IMR-90 (cell line): ENCODE results near the gene DPP6. TPM values are rescaled to one million over a fixed set of nuclear protein-coding genes. Genes with fewer than 3 reads are reported as not detected.

ENCODE experiments used
- ATAC-seq: fragments of 200-7000 bp; cut with Tn5 transposase; 2 replicates; pipeline ENCODE4 v1.9.1; 2020; ENCODE audit warnings: low read depth, mild to moderate bottlenecking, moderate library complexity
- BruUV-seq: library from RNA; stranded (reverse); fragments of 400-500 nt; replicated peaks from 2 replicates; lab custom pipeline; 2021; lab: Mats Ljungman, UMichigan
- CTCF ChIA-PET: fragments of 300-600 bp; formaldehyde crosslinking; extraction: SDS; loops from one replicate; lab custom pipeline; 2021; ENCODE audit warnings: antibody characterized with exemption; lab: Yijun Ruan, JAX
- POLR2A ChIA-PET: fragments of 300-600 bp; sonication (Branson Sonifier 250); formaldehyde crosslinking; loops from one replicate; lab custom pipeline; 2022; ENCODE audit warnings: antibody characterized with exemption; ENCODE audit not compliant: unreplicated experiment; lab: Charles Lee
- DNase-seq: peaks from one replicate; pipeline ENCODE4 v3.0.0; 2013
- H2AFZ ChIP-seq: replicated peaks from 2 replicates; pipeline ENCODE3; 2013; ENCODE audit warnings: low read length, mild to moderate bottlenecking; ENCODE audit not compliant: poor library complexity
- H2AK5ac ChIP-seq: 2 replicates; pipeline ENCODE4 v1.6.1; 2013; ENCODE audit warnings: low read depth, low read length, inconsistent platforms
- H2AK9ac ChIP-seq: replicated peaks from 2 replicates; pipeline ENCODE3; 2013; ENCODE audit warnings: mild to moderate bottlenecking, low read depth, low read length, moderate library complexity; ENCODE audit not compliant: poor library complexity
- H2BK120ac ChIP-seq: 2 replicates; pipeline ENCODE4 v1.6.1; 2013; ENCODE audit warnings: low read depth, low read length, inconsistent platforms
- H2BK15ac ChIP-seq: 3 replicates; pipeline ENCODE4 v1.6.1; 2013; ENCODE audit warnings: low read depth, low read length, inconsistent platforms
- H2BK20ac ChIP-seq: 2 replicates; pipeline ENCODE4 v1.6.1; 2013; ENCODE audit warnings: low read depth, mild to moderate bottlenecking, inconsistent platforms, low read length, moderate library complexity
- H2BK5ac ChIP-seq: 2 replicates; pipeline ENCODE4 v1.6.1; 2013; ENCODE audit warnings: mild to moderate bottlenecking, low read depth, low read length, inconsistent platforms; ENCODE audit not compliant: poor library complexity, severe bottlenecking
- H3K14ac ChIP-seq: replicated peaks from 2 replicates; pipeline ENCODE4 v1.6.1; 2013; ENCODE audit warnings: low read depth, low read length, inconsistent platforms
- H3K18ac ChIP-seq: 2 replicates; pipeline ENCODE4 v1.6.1; 2013; ENCODE audit warnings: low read depth, low read length, control low read depth
- H3K23ac ChIP-seq: 2 replicates; pipeline ENCODE4 v1.6.1; 2013; ENCODE audit warnings: low read depth, low read length, inconsistent platforms
- H3K27ac ChIP-seq: 2 replicates; pipeline ENCODE4 v1.5.1; 2013; ENCODE audit warnings: mild to moderate bottlenecking, control low read depth, low read length; ENCODE audit not compliant: insufficient read depth
- H3K27me3 ChIP-seq: 2 replicates; pipeline ENCODE4 v1.6.1; 2013; ENCODE audit warnings: low read length; ENCODE audit not compliant: control insufficient read depth, insufficient read depth
- H3K36me3 ChIP-seq: 2 replicates; pipeline ENCODE4 v1.6.1; 2013; ENCODE audit warnings: low read length, mixed read lengths; ENCODE audit not compliant: control insufficient read depth, insufficient read depth
- H3K4ac ChIP-seq: 2 replicates; pipeline ENCODE4 v1.6.1; 2013; ENCODE audit warnings: low read depth, low read length, inconsistent platforms
- H3K4me1 ChIP-seq: 2 replicates; pipeline ENCODE4 v1.6.1; 2013; ENCODE audit warnings: low read length, mixed read lengths; ENCODE audit not compliant: control insufficient read depth, insufficient read depth
- H3K4me2 ChIP-seq: 2 replicates; pipeline ENCODE4 v1.6.1; 2013; ENCODE audit warnings: low read depth, mild to moderate bottlenecking, control low read depth, low read length, moderate library complexity
- H3K4me3 ChIP-seq: 2 replicates; pipeline ENCODE4 v1.5.1; 2013; ENCODE audit warnings: low read depth, mild to moderate bottlenecking, control low read depth, low read length, moderate library complexity; ENCODE audit not compliant: insufficient read depth
- H3K56ac ChIP-seq: 2 replicates; pipeline ENCODE4 v1.6.1; 2013; ENCODE audit warnings: low read length, inconsistent platforms; ENCODE audit not compliant: insufficient read depth; ENCODE audit errors: extremely low read depth
- H3K79me1 ChIP-seq, 2 experiments: 2 replicates each; pipeline ENCODE4 v1.6.1; 2013; ENCODE audit warnings: low read length in 2 of 2, inconsistent platforms in 1 of 2, low read depth in 1 of 2
- H3K9ac ChIP-seq: 2 replicates; pipeline ENCODE4 v1.6.1; 2013; ENCODE audit warnings: low read depth, low read length, control low read depth
- H3K9me1 ChIP-seq: 2 replicates; pipeline ENCODE4 v1.6.1; 2013; ENCODE audit warnings: low read length, inconsistent platforms; ENCODE audit not compliant: insufficient read depth
- H3K9me3 ChIP-seq: 2 replicates; pipeline ENCODE4 v1.6.1; 2013; ENCODE audit warnings: low read length; ENCODE audit not compliant: control insufficient read depth, insufficient read depth
- H4K20me1 ChIP-seq: 2 replicates; pipeline ENCODE4 v1.6.1; 2013; ENCODE audit warnings: low read length, inconsistent platforms; ENCODE audit not compliant: insufficient read depth
- H4K5ac ChIP-seq: 2 replicates; pipeline ENCODE4 v1.6.1; 2013; ENCODE audit warnings: mild to moderate bottlenecking, low read depth, low read length, control low read depth
- H4K8ac ChIP-seq, 2 experiments: 2 replicates each; pipeline ENCODE4 v1.6.1; 2013; ENCODE audit warnings: low read depth in 2 of 2, low read length in 2 of 2, control low read depth in 1 of 2, inconsistent platforms in 1 of 2
- H4K91ac ChIP-seq: 2 replicates; pipeline ENCODE4 v1.6.1; 2013; ENCODE audit warnings: low read depth, low read length, inconsistent platforms; ENCODE audit not compliant: insufficient read depth
- CHD1 ChIP-seq: IDR thresholded peaks from 2 replicates; pipeline ENCODE4 v1.6.1; 2012; ENCODE audit warnings: low read depth, low read length, improper control_type of control experiment
- WGBS, 2 experiments: methylation state at CpG; one replicate each; pipeline versions ENCODE4 v1.1.5 to v1.1.7; 2013; ENCODE audit warnings: missing lambda C conversion rate in 2 of 2; ENCODE audit not compliant: insufficient read length in 1 of 2; ENCODE audit errors: extremely low coverage in 2 of 2; 5-methylcytosine and 5-hydroxymethylcytosine counted together
- dilution Hi-C: fragments of 300-500 bp; cut with HindIII; formaldehyde crosslinking; loops from one replicate; pipeline ENCODE4 v1.14.3; 2018; ENCODE audit warnings: low sequenced_read_pairs; ENCODE audit not compliant: unreplicated experiment
- in situ Hi-C: fragments of 300-500 bp; cut with MboI; formaldehyde crosslinking; loops from 3 replicates; pipeline ENCODE4 v1.14.3; 2019; ENCODE audit warnings: low sequenced_read_pairs, inconsistent platforms, mixed read lengths
- intact Hi-C: fragments of 100-400 bp; cut with micrococcal nuclease; formaldehyde crosslinking; loops from 2 replicates; pipeline ENCODE4 v1.10.0; 2022
- polyA plus RNA-seq, 3 experiments: library from polyadenylated mRNA; depleted of rRNA; stranded (reverse); fragments of >200 nt; gene quantifications; 2 replicates each; pipeline ENCODE4 v1.2.3, GENCODE V29; 2012; ENCODE audit warnings: low replicate concordance in 1 of 3
- total RNA-seq: library from RNA; depleted of rRNA; stranded (reverse); fragments of >200 nt; gene quantifications from 2 replicates; pipeline ENCODE4 v1.2.3, GENCODE V29; 2012

Gene DPP6
- total and polyA plus RNA-seq, 2 of the 4 experiments (the other 2 are of a cell fraction) = not detected

GRCh38 chr7:154862153-154862791, 810.1 kb downstream of the DPP6 start:
- no peak overlapping the region for H2AK5ac ChIP-seq
- no peak overlapping the region for H3K14ac ChIP-seq
- H4K91ac ChIP-seq = no peak overlapping the region
- H2BK20ac ChIP-seq = no peak overlapping the region
- ATAC-seq (no peak), DNase-seq (no peak)
- in situ Hi-C loops = no loop called here
- intact Hi-C loops = no loop called here
- WGBS, 2 experiments = 75% methylated on average over 6 of the region's 16 CpGs; no CpG with 5 or more reads in 1 of the 2 experiments
- BruUV-seq = no TSS peak
- no peak overlapping the region for H2AFZ ChIP-seq
- no peak for TF ChIP-seq CHD1
- no peak overlapping the region for H2BK120ac ChIP-seq
- H4K20me1 ChIP-seq = no peaks in the 10 kb centered on the region
- no peak overlapping the region for H4K5ac ChIP-seq
- H3K9me3 ChIP-seq = peaks cover 45% of the 10 kb centered on the region
- H3K27ac ChIP-seq = no peak overlapping the region
- dilution Hi-C loops = no loop called here
- no peak overlapping the region for H3K4me2 ChIP-seq
- no peak overlapping the region for H2BK15ac ChIP-seq
- H2AK9ac ChIP-seq = no peak overlapping the region
- H3K23ac ChIP-seq = no peak overlapping the region
- ChIA-PET POLR2A (no interaction called here), CTCF (no interaction called here)
- H3K56ac ChIP-seq = no peak overlapping the region
- no peak overlapping the region for H3K4ac ChIP-seq
- no peak overlapping the region for H4K8ac ChIP-seq
- no peaks in the 10 kb centered on the region for H3K79me1 ChIP-seq
- no peak overlapping the region for H3K18ac ChIP-seq
- H3K4me3 ChIP-seq = no peak overlapping the region
- H3K9me1 ChIP-seq = no peaks in the 10 kb centered on the region
- no peak overlapping the region for H3K9ac ChIP-seq
- H3K36me3 ChIP-seq = no peaks in the 10 kb centered on the region
- H3K4me1 ChIP-seq = no peaks in the 10 kb centered on the region
- no peak overlapping the region for H2BK5ac ChIP-seq
- no peaks in the 10 kb centered on the region for H3K27me3 ChIP-seq
